Testis (tissue), 3 donors: ENCODE data around the gene UBXN4. TPM values are rescaled to one million over a fixed set of nuclear protein-coding genes. Genes with fewer than 3 reads are reported as not detected.

Experiments used
- DNase-seq: peaks from one replicate; pipeline ENCODE4 v3.0.0-alpha.2; 2019
- H3K27ac ChIP-seq, 2 donors: fragments of 200-600 bp; sonication (generic); one replicate each; pipeline ENCODE4 v1.5.1; 2019
- H3K27me3 ChIP-seq: fragments of 200-600 bp; sonication (generic); one replicate; pipeline ENCODE4 v1.5.1; 2019
- H3K36me3 ChIP-seq: fragments of 200-600 bp; sonication (generic); one replicate; pipeline ENCODE4 v1.5.1; 2017; ENCODE audit warnings: low read depth; ENCODE audit errors: missing control alignments
- H3K4me1 ChIP-seq: fragments of 200-600 bp; sonication (generic); one replicate; pipeline ENCODE4 v1.5.1; 2019
- H3K4me3 ChIP-seq, 2 donors: fragments of 200-600 bp; sonication (generic); one replicate each; pipeline ENCODE4 v1.5.1; 2017 to 2019
- H3K9me3 ChIP-seq: fragments of 200-600 bp; sonication (generic); one replicate; pipeline ENCODE4 v1.5.1; 2017
- POLR2A ChIP-seq: fragments of 450-650 bp; IDR thresholded peaks from one replicate; pipeline ENCODE4 v1.6.1; 2017; ENCODE audit warnings: antibody characterized with exemption, mild to moderate bottlenecking, moderate library complexity
- WGBS, 2 donors: methylation state at CpG; one replicate each; pipeline ENCODE4 v1.1.5; 2018; 5-methylcytosine and 5-hydroxymethylcytosine counted together
- intact Hi-C: fragments of 100-400 bp; cut with DNase I; formaldehyde crosslinking; loops from one replicate; pipeline ENCODE4 v1.15.1; 2023; ENCODE audit warnings: low total_unique reads
- polyA plus RNA-seq: library from polyadenylated mRNA; stranded (reverse); fragments of 350-450 nt; fragmentation: Illumina TruSeq; extraction: RNeasy Lipid Tissue Mini Kit (QIAGEN cat#74804); gene quantifications from one replicate; pipeline ENCODE4 v1.2.3, GENCODE V29; 2014; ENCODE audit warnings: low read depth, low replicate concordance; ENCODE audit not compliant: insufficient read depth
- small RNA-seq, 2 donors: library from RNA; depleted of rRNA; stranded (forward); fragments of <200 nt; gene quantifications; one replicate each; pipeline ENCODE3, GENCODE V24; 2016
- total RNA-seq, 2 donors: library from RNA; depleted of rRNA; stranded (reverse); fragments of >200 nt; gene quantifications; one replicate each; pipeline ENCODE4 v1.2.3, GENCODE V29; 2016
- TF ChIP-seq, protein P1 (sequence below), 3 experiments: fragments of 450-650 bp in 2 of 3; fragments of 200-600 bp in 1 of 3; sonication (generic) in 1 of 3; IDR thresholded peaks; one replicate each; pipeline ENCODE4 v1.5.1; 2016 to 2019; ENCODE audit warnings: antibody characterized with exemption in 3 of 3, mild to moderate bottlenecking in 2 of 3, moderate library complexity in 1 of 3

UBXN4 gene
- total and polyA plus RNA-seq, 3 donors from 2014 or later = 60.9 to 94.0 (median 87.7) TPM

DNA sequence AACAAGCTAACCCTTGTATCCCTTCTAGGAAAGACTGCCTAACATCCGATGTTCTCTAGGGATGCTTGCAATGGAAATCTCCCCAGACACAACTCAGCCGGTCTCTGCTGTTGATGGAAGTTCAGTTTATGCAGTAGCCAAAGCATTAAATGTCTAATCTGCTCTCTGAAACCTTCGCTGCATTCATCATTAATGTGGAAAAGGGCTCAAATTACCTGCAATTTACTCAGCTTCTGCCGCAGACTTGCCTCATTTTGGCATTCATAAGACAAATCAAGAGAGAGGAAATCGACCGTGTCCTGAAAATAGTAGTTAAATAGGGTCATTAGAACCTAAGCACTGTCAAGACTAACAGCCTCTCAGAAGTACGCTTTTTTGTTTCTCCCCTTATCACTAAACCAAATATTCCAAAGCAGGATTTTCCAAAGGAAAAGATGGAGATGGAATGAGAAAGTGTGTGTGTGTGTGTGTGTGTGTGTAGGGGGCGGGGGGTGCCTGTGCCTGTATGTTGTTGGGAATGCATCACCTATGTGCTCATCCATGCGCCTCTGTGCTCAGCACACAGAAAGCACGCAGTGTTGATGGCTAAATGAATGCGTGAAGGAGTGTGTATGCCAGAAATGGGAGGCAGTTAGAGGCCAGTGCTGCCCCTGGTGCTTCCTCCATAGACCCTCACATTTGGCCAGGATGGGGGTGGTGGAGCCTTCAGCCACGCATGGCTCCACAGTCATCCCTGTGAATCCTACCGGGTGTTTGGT is 87.9 kb downstream of the UBXN4 start:
- no peak overlapping the region for H3K4me3 ChIP-seq
- H3K4me1 ChIP-seq = no peaks in the 10 kb centered on the region
- TF ChIP-seq, protein P1, sequence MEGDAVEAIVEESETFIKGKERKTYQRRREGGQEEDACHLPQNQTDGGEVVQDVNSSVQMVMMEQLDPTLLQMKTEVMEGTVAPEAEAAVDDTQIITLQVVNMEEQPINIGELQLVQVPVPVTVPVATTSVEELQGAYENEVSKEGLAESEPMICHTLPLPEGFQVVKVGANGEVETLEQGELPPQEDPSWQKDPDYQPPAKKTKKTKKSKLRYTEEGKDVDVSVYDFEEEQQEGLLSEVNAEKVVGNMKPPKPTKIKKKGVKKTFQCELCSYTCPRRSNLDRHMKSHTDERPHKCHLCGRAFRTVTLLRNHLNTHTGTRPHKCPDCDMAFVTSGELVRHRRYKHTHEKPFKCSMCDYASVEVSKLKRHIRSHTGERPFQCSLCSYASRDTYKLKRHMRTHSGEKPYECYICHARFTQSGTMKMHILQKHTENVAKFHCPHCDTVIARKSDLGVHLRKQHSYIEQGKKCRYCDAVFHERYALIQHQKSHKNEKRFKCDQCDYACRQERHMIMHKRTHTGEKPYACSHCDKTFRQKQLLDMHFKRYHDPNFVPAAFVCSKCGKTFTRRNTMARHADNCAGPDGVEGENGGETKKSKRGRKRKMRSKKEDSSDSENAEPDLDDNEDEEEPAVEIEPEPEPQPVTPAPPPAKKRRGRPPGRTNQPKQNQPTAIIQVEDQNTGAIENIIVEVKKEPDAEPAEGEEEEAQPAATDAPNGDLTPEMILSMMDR (IDR thresholded peaks at IDR 0.05) = no peak
- no peak for TF ChIP-seq POLR2A
- 86 to 89% methylated on average over 13 of the region's 13 CpGs for WGBS, 2 donors
- no peak overlapping the region for H3K27ac ChIP-seq
- no peaks in the 10 kb centered on the region for H3K9me3 ChIP-seq
- H3K36me3 ChIP-seq = no peaks in the 10 kb centered on the region
- H3K27me3 ChIP-seq = no peaks in the 10 kb centered on the region
- no peak for DNase-seq
- intact Hi-C loops = no loop called here

DNA sequence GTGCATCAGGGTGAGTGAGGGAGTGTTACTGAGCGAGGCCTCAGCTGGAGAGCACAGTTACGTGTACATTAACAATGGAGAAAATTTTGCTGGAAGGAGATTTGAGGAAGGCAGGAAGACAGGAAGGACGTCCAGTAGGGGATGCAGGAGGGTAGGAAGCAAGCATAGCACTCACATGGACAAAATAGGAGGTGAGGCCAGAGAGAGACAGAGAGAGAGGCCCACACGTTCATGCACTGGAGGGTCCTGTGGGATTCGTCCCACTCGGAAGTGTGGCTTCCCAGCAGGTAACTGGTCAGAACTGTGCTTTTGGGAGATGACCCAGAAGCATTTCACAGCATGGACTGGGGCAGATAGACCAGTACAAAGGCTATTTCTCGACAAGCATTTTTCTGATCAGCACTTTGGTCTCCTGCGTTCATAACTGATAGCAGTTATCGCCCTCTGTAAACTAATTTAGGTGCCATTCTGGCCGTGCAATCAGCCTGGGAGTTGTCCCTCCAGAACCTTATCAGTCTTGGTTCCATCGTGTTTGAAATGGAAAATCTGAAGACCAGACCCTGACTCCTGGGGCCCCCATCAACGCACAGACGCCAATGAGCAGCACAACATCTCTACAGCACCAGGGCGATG is 89.6 kb downstream of the UBXN4 start:
- H3K27ac ChIP-seq = no peak overlapping the region
- no peaks in the 10 kb centered on the region for H3K27me3 ChIP-seq
- WGBS, 2 donors = 80 to 85% methylated on average over 14 of the region's 14 CpGs
- intact Hi-C loops = no loop called here
- no peak for DNase-seq
- no peaks in the 10 kb centered on the region for H3K9me3 ChIP-seq
- no peak for TF ChIP-seq POLR2A
- TF ChIP-seq, protein P1 (IDR thresholded peaks at IDR 0.05) = no peak
- H3K36me3 ChIP-seq = no peaks in the 10 kb centered on the region
- no peak overlapping the region for H3K4me3 ChIP-seq
- H3K4me1 ChIP-seq = no peaks in the 10 kb centered on the region

DNA sequence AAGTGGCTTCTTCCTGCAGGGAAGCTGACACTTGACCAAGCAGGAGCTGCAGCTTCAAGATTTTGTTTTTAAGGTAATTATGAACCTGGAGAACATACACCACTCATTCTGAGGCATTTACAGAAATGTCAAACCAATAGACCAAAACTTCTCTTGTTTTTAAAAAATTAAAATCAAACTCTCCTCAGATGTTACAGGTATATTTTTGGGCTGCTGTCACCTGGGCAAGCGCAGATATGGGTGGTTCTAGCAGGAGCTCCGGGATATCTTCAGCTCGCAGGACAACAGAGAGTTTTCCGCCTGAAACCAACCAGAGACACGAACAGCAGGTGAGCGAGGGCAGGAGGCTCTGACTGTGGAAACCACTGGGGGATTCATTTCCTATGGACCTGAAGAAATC is 91.2 kb downstream of the UBXN4 start:
- TF ChIP-seq, protein P1 (IDR thresholded peaks at IDR 0.05) = no peak
- TF ChIP-seq POLR2A = no peak
- intact Hi-C loops = no loop called here
- Histone ChIP-seq H3K9me3 (no peaks in the 10 kb centered on the region), H3K36me3 (no peaks in the 10 kb centered on the region), H3K4me3 (peak overlapping the region in 1 of 2 donors; percentile 10), H3K4me1 (no peaks in the 10 kb centered on the region), H3K27me3 (no peaks in the 10 kb centered on the region), H3K27ac (no peak overlapping the region)
- DNase-seq = no peak
- WGBS, 2 donors = 76 to 83% methylated on average over 6 of the region's 6 CpGs

Small RNA genes lying within 50 kb of the gene (small RNA-seq; reads per million reads assigned to genes)
- 0 reads per million in 2 donors for gene RF00019

Other genes with a start within 250 kb of the UBXN4 start
- gene ZRANB3, start 210.6 kb upstream of the UBXN4 start, total RNA-seq = 10 to 100 TPM; 19.3 to 28.8 TPM
- gene ZRANB3, start 210.6 kb upstream of the UBXN4 start, polyA plus RNA-seq = 8.6 TPM
- gene R3HDM1, start 210.4 kb upstream of the UBXN4 start, total RNA-seq = 100 to 1,000 TPM in 1 of 2 donors, 10 to 100 TPM in 1; 82.1 to 106 TPM
- 50.7 TPM for gene R3HDM1, start 210.4 kb upstream of the UBXN4 start, polyA plus RNA-seq
- gene LCT, start 95.3 kb downstream of the UBXN4 start, total RNA-seq = under 1 TPM; 0.47 to 0.62 TPM
- gene LCT, start 95.3 kb downstream of the UBXN4 start, polyA plus RNA-seq = 0.22 TPM
- gene MCM6, start 134.6 kb downstream of the UBXN4 start, total RNA-seq = 10 to 100 TPM; 26.7 to 32.3 TPM
- 24.6 TPM for gene MCM6, start 134.6 kb downstream of the UBXN4 start, polyA plus RNA-seq
- 10 to 100 TPM; 39.5 to 45.7 TPM for gene DARS1, start 243.8 kb downstream of the UBXN4 start, total RNA-seq
- gene DARS1, start 243.8 kb downstream of the UBXN4 start, polyA plus RNA-seq = 32.3 TPM